Measurements from ENCODE around the gene ENO1. TPM values are rescaled to one million over a fixed set of nuclear protein-coding genes. Genes with fewer than 3 reads are reported as not detected.
A peak's percentile ranks its signal among the peaks of the same experiment; 100 is the strongest.

Gene ENO1
- total and polyA plus RNA-seq, 9 of the 15 experiments (the other 6 are each of a cell fraction or from before 2014, with no cell fraction given) = 2,249 to 7,472 (median 2,868) TPM

DNA sequence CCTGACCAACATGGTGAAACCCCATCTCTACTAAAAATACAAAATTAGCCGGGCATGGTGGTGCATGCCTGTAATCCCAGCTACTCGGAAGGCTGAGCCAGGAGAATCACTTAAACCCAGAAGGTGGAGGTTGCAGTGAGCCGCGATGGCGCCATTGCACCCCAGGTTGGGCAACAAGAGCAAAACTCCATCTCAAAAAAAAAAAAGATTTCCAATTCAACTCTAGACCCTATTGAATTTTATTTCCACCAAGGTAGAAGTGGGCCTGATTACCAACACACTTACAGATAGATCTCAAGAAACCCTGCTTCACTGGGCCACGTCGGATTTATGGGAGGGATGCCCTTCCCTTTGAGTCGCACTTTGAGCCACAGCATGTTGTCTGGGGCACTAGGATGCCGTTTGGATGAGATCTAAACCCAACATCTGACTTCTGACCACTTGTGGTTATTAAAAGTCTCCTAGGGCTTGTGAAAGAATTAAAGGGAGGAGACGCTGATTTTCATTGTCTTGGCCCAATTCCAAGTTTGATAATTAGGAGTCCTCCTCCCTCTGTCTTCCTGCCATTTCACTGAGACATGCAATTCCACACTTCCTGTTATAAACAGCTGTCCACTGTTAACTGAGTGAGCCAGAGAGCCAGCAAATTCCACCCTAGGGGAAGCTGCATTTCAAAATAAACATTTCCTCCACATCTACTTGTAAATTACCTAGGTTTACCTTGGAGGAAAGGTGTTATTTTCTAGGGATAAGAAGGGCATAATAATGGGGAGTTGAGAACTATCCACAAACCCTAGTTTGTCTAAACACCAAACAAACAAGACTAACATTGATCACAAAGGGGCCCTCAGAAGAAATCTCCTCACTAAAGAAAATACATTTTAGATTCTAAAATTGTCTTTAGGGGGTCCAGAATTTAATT is 55.9 kb downstream of the ENO1 start (continued):
- TF ChIP-seq, protein P1, sequence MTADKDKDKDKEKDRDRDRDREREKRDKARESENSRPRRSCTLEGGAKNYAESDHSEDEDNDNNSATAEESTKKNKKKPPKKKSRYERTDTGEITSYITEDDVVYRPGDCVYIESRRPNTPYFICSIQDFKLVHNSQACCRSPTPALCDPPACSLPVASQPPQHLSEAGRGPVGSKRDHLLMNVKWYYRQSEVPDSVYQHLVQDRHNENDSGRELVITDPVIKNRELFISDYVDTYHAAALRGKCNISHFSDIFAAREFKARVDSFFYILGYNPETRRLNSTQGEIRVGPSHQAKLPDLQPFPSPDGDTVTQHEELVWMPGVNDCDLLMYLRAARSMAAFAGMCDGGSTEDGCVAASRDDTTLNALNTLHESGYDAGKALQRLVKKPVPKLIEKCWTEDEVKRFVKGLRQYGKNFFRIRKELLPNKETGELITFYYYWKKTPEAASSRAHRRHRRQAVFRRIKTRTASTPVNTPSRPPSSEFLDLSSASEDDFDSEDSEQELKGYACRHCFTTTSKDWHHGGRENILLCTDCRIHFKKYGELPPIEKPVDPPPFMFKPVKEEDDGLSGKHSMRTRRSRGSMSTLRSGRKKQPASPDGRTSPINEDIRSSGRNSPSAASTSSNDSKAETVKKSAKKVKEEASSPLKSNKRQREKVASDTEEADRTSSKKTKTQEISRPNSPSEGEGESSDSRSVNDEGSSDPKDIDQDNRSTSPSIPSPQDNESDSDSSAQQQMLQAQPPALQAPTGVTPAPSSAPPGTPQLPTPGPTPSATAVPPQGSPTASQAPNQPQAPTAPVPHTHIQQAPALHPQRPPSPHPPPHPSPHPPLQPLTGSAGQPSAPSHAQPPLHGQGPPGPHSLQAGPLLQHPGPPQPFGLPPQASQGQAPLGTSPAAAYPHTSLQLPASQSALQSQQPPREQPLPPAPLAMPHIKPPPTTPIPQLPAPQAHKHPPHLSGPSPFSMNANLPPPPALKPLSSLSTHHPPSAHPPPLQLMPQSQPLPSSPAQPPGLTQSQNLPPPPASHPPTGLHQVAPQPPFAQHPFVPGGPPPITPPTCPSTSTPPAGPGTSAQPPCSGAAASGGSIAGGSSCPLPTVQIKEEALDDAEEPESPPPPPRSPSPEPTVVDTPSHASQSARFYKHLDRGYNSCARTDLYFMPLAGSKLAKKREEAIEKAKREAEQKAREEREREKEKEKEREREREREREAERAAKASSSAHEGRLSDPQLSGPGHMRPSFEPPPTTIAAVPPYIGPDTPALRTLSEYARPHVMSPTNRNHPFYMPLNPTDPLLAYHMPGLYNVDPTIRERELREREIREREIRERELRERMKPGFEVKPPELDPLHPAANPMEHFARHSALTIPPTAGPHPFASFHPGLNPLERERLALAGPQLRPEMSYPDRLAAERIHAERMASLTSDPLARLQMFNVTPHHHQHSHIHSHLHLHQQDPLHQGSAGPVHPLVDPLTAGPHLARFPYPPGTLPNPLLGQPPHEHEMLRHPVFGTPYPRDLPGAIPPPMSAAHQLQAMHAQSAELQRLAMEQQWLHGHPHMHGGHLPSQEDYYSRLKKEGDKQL (CRISPR knock-in tag; IDR thresholded peaks at IDR 0.05; ENCODE audit: borderline replicate concordance) = no peak
- 0 out of 2 replicates have a peak, but pooled peaks have one; percentile 26 for TF ChIP-seq EP400 (IDR thresholded peaks at IDR 0.05)
- TF ChIP-seq ATF7 (IDR thresholded peaks at IDR 0.05) = peak; percentile 26; the same call in 1 of the 2 replicates
- TF ChIP-seq HDAC2 (IDR thresholded peaks at IDR 0.05) = peak; percentile 75
- TF ChIP-seq NFATC3 (IDR thresholded peaks at IDR 0.05) = no peak
- TF ChIP-seq CTBP1 (IDR thresholded peaks at IDR 0.05; ENCODE audit: borderline replicate concordance) = peak; percentile 26; the same call in 1 of the 2 replicates
- TF ChIP-seq ESRRB (CRISPR knock-in tag; IDR thresholded peaks at IDR 0.05; ENCODE audit: borderline replicate concordance) = no peak
- TF ChIP-seq ZNF766 (CRISPR knock-in tag; conservative IDR thresholded peaks at IDR 0.05) = 0 out of 2 replicates have a peak, but pooled peaks have one; percentile 47
- TF ChIP-seq, protein P2, sequence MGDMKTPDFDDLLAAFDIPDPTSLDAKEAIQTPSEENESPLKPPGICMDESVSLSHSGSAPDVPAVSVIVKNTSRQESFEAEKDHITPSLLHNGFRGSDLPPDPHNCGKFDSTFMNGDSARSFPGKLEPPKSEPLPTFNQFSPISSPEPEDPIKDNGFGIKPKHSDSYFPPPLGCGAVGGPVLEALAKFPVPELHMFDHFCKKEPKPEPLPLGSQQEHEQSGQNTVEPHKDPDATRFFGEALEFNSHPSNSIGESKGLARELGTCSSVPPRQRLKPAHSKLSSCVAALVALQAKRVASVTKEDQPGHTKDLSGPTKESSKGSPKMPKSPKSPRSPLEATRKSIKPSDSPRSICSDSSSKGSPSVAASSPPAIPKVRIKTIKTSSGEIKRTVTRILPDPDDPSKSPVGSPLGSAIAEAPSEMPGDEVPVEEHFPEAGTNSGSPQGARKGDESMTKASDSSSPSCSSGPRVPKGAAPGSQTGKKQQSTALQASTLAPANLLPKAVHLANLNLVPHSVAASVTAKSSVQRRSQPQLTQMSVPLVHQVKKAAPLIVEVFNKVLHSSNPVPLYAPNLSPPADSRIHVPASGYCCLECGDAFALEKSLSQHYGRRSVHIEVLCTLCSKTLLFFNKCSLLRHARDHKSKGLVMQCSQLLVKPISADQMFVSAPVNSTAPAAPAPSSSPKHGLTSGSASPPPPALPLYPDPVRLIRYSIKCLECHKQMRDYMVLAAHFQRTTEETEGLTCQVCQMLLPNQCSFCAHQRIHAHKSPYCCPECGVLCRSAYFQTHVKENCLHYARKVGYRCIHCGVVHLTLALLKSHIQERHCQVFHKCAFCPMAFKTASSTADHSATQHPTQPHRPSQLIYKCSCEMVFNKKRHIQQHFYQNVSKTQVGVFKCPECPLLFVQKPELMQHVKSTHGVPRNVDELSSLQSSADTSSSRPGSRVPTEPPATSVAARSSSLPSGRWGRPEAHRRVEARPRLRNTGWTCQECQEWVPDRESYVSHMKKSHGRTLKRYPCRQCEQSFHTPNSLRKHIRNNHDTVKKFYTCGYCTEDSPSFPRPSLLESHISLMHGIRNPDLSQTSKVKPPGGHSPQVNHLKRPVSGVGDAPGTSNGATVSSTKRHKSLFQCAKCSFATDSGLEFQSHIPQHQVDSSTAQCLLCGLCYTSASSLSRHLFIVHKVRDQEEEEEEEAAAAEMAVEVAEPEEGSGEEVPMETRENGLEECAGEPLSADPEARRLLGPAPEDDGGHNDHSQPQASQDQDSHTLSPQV (IDR thresholded peaks at IDR 0.05) = no peak
- peak in 1 of 2 experiments; percentile 75; a peak in 2 of 4 replicates for TF ChIP-seq HDAC1 (IDR thresholded peaks at IDR 0.05)
- TF ChIP-seq, protein P3, sequence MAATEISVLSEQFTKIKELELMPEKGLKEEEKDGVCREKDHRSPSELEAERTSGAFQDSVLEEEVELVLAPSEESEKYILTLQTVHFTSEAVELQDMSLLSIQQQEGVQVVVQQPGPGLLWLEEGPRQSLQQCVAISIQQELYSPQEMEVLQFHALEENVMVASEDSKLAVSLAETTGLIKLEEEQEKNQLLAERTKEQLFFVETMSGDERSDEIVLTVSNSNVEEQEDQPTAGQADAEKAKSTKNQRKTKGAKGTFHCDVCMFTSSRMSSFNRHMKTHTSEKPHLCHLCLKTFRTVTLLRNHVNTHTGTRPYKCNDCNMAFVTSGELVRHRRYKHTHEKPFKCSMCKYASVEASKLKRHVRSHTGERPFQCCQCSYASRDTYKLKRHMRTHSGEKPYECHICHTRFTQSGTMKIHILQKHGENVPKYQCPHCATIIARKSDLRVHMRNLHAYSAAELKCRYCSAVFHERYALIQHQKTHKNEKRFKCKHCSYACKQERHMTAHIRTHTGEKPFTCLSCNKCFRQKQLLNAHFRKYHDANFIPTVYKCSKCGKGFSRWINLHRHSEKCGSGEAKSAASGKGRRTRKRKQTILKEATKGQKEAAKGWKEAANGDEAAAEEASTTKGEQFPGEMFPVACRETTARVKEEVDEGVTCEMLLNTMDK (IDR thresholded peaks at IDR 0.05; ENCODE audit: borderline replicate concordance, insufficient read depth, low read depth, low read length, poor library complexity, severe bottlenecking) = no peak
- TF ChIP-seq, protein P4, sequence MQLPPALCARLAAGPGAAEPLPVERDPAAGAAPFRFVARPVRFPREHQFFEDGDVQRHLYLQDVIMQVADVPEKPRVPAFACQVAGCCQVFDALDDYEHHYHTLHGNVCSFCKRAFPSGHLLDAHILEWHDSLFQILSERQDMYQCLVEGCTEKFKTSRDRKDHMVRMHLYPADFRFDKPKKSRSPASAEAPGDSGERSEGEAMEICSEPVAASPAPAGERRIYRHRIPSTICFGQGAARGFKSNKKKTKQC (CRISPR knock-in tag; IDR thresholded peaks at IDR 0.05) = no peak
- no peak for TF ChIP-seq E2F3 (CRISPR knock-in tag; IDR thresholded peaks at IDR 0.05)
- no peak for TF ChIP-seq SREBF2 (CRISPR knock-in tag; IDR thresholded peaks at IDR 0.05)
